Endothelial cell (in vitro differentiated cells): Measurements from ENCODE around the gene KIF6. TPM values are rescaled to one million over a fixed set of nuclear protein-coding genes. Genes with fewer than 3 reads are reported as not detected.

Experiments used
- DNase-seq: peaks from one replicate; pipeline ENCODE4 v3.0.0; 2021; ENCODE audit warnings: low spot score
- H3K27ac Mint-ChIP-seq: one replicate; pipeline ENCODE4 v1.8.0; 2021; ENCODE audit warnings: mixed read lengths, inconsistent platforms; ENCODE audit not compliant: unreplicated experiment
- H3K27me3 Mint-ChIP-seq: one replicate; pipeline ENCODE4 v1.8.0; 2021; ENCODE audit warnings: mild to moderate bottlenecking, moderate library complexity, mixed read lengths, inconsistent platforms; ENCODE audit not compliant: unreplicated experiment
- H3K36me3 Mint-ChIP-seq: one replicate; pipeline ENCODE4 v1.8.0; 2021; ENCODE audit warnings: mild to moderate bottlenecking, low read depth, mixed read lengths, inconsistent platforms; ENCODE audit not compliant: unreplicated experiment
- H3K4me1 Mint-ChIP-seq: one replicate; pipeline ENCODE4 v1.8.0; 2021; ENCODE audit warnings: mild to moderate bottlenecking, mixed read lengths, inconsistent platforms; ENCODE audit not compliant: unreplicated experiment
- H3K4me3 Mint-ChIP-seq: one replicate; pipeline ENCODE4 v1.8.0; 2021; ENCODE audit warnings: mild to moderate bottlenecking, mixed read lengths, inconsistent platforms; ENCODE audit not compliant: unreplicated experiment
- H3K9me3 Mint-ChIP-seq: one replicate; pipeline ENCODE4 v1.8.0; 2021; ENCODE audit warnings: mixed read lengths, inconsistent platforms; ENCODE audit not compliant: unreplicated experiment
- total RNA-seq: library from RNA; stranded (reverse); fragmentation: NEBNext Ultra II Directional; extraction: Animal tissue kit (Norgen Biotek cat#: 25700); gene quantifications from one replicate; pipeline ENCODE4 v1.2.1, GENCODE V29; 2021; ENCODE audit not compliant: unreplicated experiment
- TF ChIP-seq, protein P1 (sequence below): fragments of 200-600 bp; sonication (generic); IDR thresholded peaks from one replicate; pipeline ENCODE4 v1.5.0; 2021; ENCODE audit warnings: antibody characterized with exemption; ENCODE audit not compliant: unreplicated experiment

KIF6 gene
- total RNA-seq, 1 donor from 2014 or later = 0.46 TPM

DNA sequence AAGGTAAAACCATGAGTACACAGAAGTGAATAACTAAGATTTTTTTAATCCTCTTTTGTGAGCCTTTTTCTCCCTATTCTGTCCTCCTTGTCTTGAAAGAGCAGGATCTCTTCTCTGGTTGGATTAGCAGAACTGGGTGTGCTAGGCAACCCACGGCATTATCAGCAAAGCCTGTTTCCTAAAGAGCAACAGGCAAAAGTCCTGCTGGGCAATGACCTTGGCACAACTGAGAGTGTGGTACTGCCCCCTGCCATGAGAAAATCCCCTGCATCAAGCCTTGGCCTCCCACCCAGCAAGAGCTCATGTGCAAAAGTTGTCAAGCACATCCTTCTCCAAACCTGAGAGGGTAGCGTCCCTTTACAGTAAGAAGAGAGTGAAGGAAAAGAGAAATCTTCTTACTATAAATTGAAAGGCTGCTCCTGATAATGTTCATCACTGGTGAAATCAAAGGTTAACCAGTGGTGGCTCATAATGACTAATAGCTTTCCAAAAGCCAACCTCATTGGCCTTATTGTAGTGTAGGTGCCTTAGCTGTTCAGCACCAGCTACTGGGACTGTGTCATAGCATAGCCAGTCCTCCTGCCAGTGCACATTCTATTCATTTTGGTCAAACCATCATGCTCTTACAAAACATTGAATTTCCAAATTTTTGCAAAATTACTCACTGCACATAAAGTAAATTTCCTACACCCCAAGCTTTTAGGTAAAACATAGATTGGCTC is 17.1 kb downstream of the KIF6 start:
- Mint-ChIP-seq H3K4me1 (no peaks in the 10 kb centered on the region), H3K36me3 (no peaks in the 10 kb centered on the region), H3K9me3 (no peaks in the 10 kb centered on the region), H3K27ac (no peak overlapping the region), H3K4me3 (no peak overlapping the region), H3K27me3 (no peaks in the 10 kb centered on the region)
- TF ChIP-seq, protein P1, sequence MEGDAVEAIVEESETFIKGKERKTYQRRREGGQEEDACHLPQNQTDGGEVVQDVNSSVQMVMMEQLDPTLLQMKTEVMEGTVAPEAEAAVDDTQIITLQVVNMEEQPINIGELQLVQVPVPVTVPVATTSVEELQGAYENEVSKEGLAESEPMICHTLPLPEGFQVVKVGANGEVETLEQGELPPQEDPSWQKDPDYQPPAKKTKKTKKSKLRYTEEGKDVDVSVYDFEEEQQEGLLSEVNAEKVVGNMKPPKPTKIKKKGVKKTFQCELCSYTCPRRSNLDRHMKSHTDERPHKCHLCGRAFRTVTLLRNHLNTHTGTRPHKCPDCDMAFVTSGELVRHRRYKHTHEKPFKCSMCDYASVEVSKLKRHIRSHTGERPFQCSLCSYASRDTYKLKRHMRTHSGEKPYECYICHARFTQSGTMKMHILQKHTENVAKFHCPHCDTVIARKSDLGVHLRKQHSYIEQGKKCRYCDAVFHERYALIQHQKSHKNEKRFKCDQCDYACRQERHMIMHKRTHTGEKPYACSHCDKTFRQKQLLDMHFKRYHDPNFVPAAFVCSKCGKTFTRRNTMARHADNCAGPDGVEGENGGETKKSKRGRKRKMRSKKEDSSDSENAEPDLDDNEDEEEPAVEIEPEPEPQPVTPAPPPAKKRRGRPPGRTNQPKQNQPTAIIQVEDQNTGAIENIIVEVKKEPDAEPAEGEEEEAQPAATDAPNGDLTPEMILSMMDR = no peak
- DNase-seq = no peak

- no peak for DNase-seq
- no peaks in the 10 kb centered on the region for H3K9me3 Mint-ChIP-seq
- no peaks in the 10 kb centered on the region for H3K27me3 Mint-ChIP-seq
- TF ChIP-seq, protein P1 = no peak
- H3K36me3 Mint-ChIP-seq = no peaks in the 10 kb centered on the region
- H3K4me3 Mint-ChIP-seq = no peak overlapping the region
- no peaks in the 10 kb centered on the region for H3K4me1 Mint-ChIP-seq
- H3K27ac Mint-ChIP-seq = no peak overlapping the region
Measured at GRCh38 chr6:39706819-39707335, 18.3 kb downstream of the KIF6 start.

GRCh38 chr6:39702265-39702664 is 22.9 kb downstream of the KIF6 start:
- no peaks in the 10 kb centered on the region for H3K9me3 Mint-ChIP-seq
- no peak overlapping the region for H3K27ac Mint-ChIP-seq
- no peak overlapping the region for H3K4me3 Mint-ChIP-seq
- no peaks in the 10 kb centered on the region for H3K36me3 Mint-ChIP-seq
- TF ChIP-seq, protein P1 = no peak
- H3K4me1 Mint-ChIP-seq = no peaks in the 10 kb centered on the region
- no peak for DNase-seq
- H3K27me3 Mint-ChIP-seq = no peaks in the 10 kb centered on the region

GRCh38 chr6:39700362-39700761 is 24.8 kb downstream of the KIF6 start:
- Mint-ChIP-seq H3K27ac (no peak overlapping the region), H3K36me3 (no peaks in the 10 kb centered on the region), H3K9me3 (no peaks in the 10 kb centered on the region), H3K4me1 (no peaks in the 10 kb centered on the region), H3K4me3 (no peak overlapping the region), H3K27me3 (no peaks in the 10 kb centered on the region)
- DNase-seq = no peak
- TF ChIP-seq, protein P1 = no peak

DNA sequence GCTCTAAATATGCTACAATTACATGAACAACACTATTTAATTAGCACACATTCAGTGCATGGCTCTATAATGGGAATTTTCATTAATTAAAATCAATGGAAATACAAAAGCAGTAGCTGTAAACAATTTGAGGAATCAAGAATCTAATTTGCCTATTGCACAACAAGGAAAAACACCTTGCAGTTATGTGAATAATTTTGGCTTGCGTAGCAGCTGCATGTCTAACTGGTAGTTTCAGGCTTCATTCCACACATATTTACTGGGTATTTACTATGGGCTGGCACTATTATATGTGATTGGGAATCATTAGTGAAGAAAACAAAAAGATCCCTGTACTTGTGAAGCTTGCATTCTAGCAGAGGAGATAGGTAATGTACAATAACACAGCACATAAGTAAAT is 26.4 kb downstream of the KIF6 start:
- Mint-ChIP-seq H3K27ac (no peak overlapping the region), H3K36me3 (no peaks in the 10 kb centered on the region)

More for the DNA sequence above, 26.4 kb downstream of the KIF6 start:
- H3K4me3 Mint-ChIP-seq = no peak overlapping the region
- DNase-seq = no peak
- TF ChIP-seq, protein P1 = no peak
- H3K4me1 Mint-ChIP-seq = no peaks in the 10 kb centered on the region
- no peaks in the 10 kb centered on the region for H3K9me3 Mint-ChIP-seq
- no peaks in the 10 kb centered on the region for H3K27me3 Mint-ChIP-seq
